GM23338 (cell line): ENCODE results near the gene PDK4.

Source experiments
- CREB1 ChIP-seq: fragments of 250-450 bp; sonication (Bioruptor Pico); IDR thresholded peaks from 2 replicates; pipeline ENCODE4 v1.5.0; 2020; ENCODE audit warnings: low read depth, mild to moderate bottlenecking, moderate library complexity
- CTCF ChIP-seq, 2 experiments: fragments of 200-600 bp in 1 of 2; sonication (generic) in 1 of 2; conservative IDR thresholded peaks; 2 replicates each; pipeline versions ENCODE4 v1.5.1 to v1.6.1; 2016 to 2017; ENCODE audit warnings: antibody characterized with exemption in 2 of 2, low read depth in 2 of 2, mild to moderate bottlenecking in 2 of 2, moderate library complexity in 1 of 2
- ETS1 ChIP-seq: IDR thresholded peaks from 2 replicates; pipeline ENCODE4 v1.6.1; 2016; ENCODE audit warnings: antibody characterized with exemption
- EZH2 ChIP-seq: fragments of 200-600 bp; sonication (generic); IDR thresholded peaks from one replicate; pipeline ENCODE4 v1.8.0; 2017; ENCODE audit warnings: antibody characterized with exemption, mild to moderate bottlenecking, low read depth; ENCODE audit not compliant: unreplicated experiment
- EZH2phosphoT487 ChIP-seq: fragments of 200-600 bp; sonication (generic); IDR thresholded peaks from one replicate; pipeline ENCODE4 v1.8.1; 2018; ENCODE audit warnings: antibody characterized with exemption; ENCODE audit not compliant: unreplicated experiment
- JUNB ChIP-seq: IDR thresholded peaks from one replicate; pipeline ENCODE4 v1.6.1; 2016; ENCODE audit warnings: antibody characterized with exemption; ENCODE audit not compliant: unreplicated experiment
- NANOG ChIP-seq: IDR thresholded peaks from 2 replicates; pipeline ENCODE4 v1.6.1; 2016; ENCODE audit warnings: antibody characterized with exemption, borderline replicate concordance
- POLR2AphosphoS5 ChIP-seq: IDR thresholded peaks from 2 replicates; pipeline ENCODE4 v1.6.1; 2016; ENCODE audit warnings: antibody characterized with exemption, low read depth
- REST ChIP-seq: IDR thresholded peaks from one replicate; pipeline ENCODE4 v1.6.1; 2018; ENCODE audit warnings: antibody characterized with exemption; ENCODE audit not compliant: unreplicated experiment
- STAT1 ChIP-seq: IDR thresholded peaks from one replicate; pipeline ENCODE4 v1.6.1; 2016; ENCODE audit warnings: antibody characterized with exemption; ENCODE audit not compliant: unreplicated experiment
- ZNF114 ChIP-seq: fragments of 250-450 bp; sonication (Bioruptor Pico); IDR thresholded peaks from 2 replicates; pipeline ENCODE4 v1.5.0; 2020; ENCODE audit warnings: mild to moderate bottlenecking, moderate library complexity
- ZNF331 ChIP-seq: fragments of 250-450 bp; sonication (Bioruptor Pico); IDR thresholded peaks from 2 replicates; pipeline ENCODE4 v1.5.0; 2020; ENCODE audit warnings: low read depth, mild to moderate bottlenecking, moderate library complexity
- ZNF462 ChIP-seq: fragments of 250-450 bp; sonication (Bioruptor Pico); IDR thresholded peaks from 2 replicates; pipeline ENCODE4 v1.5.0; 2020; ENCODE audit warnings: mild to moderate bottlenecking, moderate library complexity

GRCh38 chr7:95598511-95598910 lies 2.2 kb upstream of the PDK4 start:
- no peak for TF ChIP-seq CTCF (conservative IDR thresholded peaks at IDR 0.05; ENCODE audit: low read depth in 2 of 2)
- no peak for TF ChIP-seq EZH2
- no peak for TF ChIP-seq EZH2phosphoT487
- no peak for TF ChIP-seq POLR2AphosphoS5
- no peak for TF ChIP-seq REST
- TF ChIP-seq ZNF331 (CRISPR knock-in tag), result no peak
- TF ChIP-seq ETS1, result no peak
- TF ChIP-seq JUNB, result no peak
- no peak for TF ChIP-seq CREB1
- no peak for TF ChIP-seq ZNF114 (CRISPR knock-in tag)
- TF ChIP-seq NANOG, result no peak
- no peak for TF ChIP-seq STAT1
- no peak for TF ChIP-seq ZNF462
